ENCODE results near the gene HSBP1. TPM values are rescaled to one million over a fixed set of nuclear protein-coding genes. Genes with fewer than 3 reads are reported as not detected.

The HSBP1 gene
- total RNA-seq, 1 donor: 18.8 TPM

DNA sequence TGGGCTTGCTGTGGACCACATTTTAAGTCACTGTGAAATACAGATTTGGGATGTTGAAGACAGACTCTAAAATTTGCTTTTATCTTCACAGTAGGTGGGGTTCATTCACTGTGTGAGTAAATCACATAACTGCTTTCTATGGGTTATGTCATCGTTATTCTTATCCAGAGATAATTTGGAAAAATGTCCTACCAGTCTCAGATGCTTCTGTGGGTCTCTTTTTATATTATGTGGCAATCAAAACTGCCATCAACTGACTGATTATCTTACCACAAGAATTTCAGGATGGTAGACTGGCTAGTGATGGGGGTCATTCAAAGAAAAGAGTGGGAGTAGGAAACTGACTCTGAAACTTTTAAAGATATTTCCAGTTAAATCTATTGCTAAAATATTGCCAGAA is 3.1 kb downstream of the HSBP1 start:
- peak; percentile 71 for DNase-seq (ENCODE audit: insufficient read length, low spot score, missing footprints)
- TF ChIP-seq, protein P1, sequence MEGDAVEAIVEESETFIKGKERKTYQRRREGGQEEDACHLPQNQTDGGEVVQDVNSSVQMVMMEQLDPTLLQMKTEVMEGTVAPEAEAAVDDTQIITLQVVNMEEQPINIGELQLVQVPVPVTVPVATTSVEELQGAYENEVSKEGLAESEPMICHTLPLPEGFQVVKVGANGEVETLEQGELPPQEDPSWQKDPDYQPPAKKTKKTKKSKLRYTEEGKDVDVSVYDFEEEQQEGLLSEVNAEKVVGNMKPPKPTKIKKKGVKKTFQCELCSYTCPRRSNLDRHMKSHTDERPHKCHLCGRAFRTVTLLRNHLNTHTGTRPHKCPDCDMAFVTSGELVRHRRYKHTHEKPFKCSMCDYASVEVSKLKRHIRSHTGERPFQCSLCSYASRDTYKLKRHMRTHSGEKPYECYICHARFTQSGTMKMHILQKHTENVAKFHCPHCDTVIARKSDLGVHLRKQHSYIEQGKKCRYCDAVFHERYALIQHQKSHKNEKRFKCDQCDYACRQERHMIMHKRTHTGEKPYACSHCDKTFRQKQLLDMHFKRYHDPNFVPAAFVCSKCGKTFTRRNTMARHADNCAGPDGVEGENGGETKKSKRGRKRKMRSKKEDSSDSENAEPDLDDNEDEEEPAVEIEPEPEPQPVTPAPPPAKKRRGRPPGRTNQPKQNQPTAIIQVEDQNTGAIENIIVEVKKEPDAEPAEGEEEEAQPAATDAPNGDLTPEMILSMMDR (IDR thresholded peaks at IDR 0.05; ENCODE audit: extremely low read depth, low read depth, low read length): no peak
- Histone ChIP-seq H3K79me2 (ENCODE audit: insufficient read depth, low read length) (peaks cover 45% of the 10 kb centered on the region), H2AFZ (ENCODE audit: low read length) (no peak overlapping the region), H3K36me3 (ENCODE audit: insufficient read depth, low read length) (peaks cover 22% of the 10 kb centered on the region), H3K27me3 (ENCODE audit: insufficient read depth, low read length) (no peaks in the 10 kb centered on the region), H3K9me3 (ENCODE audit: low read depth, low read length) (no peaks in the 10 kb centered on the region), H3K4me2 (ENCODE audit: insufficient read depth, low read length) (peak overlapping the region; percentile 48), H3K27ac (ENCODE audit: low read depth, low read length) (peak overlapping the region; percentile 61), H4K20me1 (ENCODE audit: insufficient read depth, low read length) (peaks cover 17% of the 10 kb centered on the region), H3K4me3 (ENCODE audit: insufficient read depth, low read length) (no peak overlapping the region), H3K4me1 (ENCODE audit: insufficient read depth, low read length) (peaks cover 26% of the 10 kb centered on the region)

DNA sequence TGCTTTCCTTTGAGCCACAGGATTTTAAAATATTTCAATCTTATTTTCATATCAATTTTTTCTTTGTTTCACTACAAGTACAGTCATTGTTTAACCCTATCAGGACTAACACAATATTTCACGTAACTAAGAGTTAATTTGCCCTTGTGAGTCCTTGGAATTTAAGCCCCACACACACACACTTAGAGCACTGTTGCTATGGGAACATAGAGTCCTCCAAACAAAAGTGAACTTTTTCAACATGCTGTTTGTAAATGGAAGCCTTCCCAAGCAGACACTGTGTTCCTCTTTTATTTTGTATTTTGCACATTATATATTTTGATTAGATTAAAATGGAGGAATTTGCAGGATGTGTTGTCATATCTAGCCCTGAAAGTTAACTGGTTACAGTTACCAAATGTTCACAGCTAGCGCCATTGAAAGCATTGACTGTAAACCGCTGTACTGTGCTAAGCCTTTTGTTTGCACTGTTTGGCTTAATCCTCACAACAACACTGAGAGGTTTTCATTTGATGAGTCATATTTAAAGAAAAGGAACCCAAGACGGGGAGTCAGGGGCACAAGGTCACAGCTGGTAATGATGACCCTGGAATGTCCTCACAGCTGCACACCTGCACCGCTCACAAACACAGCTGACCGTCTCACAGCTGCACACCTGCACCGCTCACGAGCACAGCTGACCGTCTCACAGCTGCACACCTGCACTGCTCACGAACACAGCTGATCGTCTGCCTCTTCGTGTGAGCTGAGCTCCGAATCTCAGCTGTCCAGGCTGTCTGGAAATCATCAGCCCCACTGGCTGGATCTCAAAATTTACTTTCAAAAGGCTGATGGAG is 6.3 kb downstream of the HSBP1 start:
- TF ChIP-seq, protein P1 (IDR thresholded peaks at IDR 0.05; ENCODE audit: extremely low read depth, low read depth, low read length): no peak
- peaks cover 22% of the 10 kb centered on the region for H3K36me3 ChIP-seq (ENCODE audit: insufficient read depth, low read length)
- H3K4me3 ChIP-seq (ENCODE audit: insufficient read depth, low read length): no peak overlapping the region
- no peak overlapping the region for H3K4me2 ChIP-seq (ENCODE audit: insufficient read depth, low read length)
- peaks cover 21% of the 10 kb centered on the region for H3K4me1 ChIP-seq (ENCODE audit: insufficient read depth, low read length)
- peaks cover 12% of the 10 kb centered on the region for H4K20me1 ChIP-seq (ENCODE audit: insufficient read depth, low read length)
- no peak overlapping the region for H3K27ac ChIP-seq (ENCODE audit: low read depth, low read length)
- peaks cover 9% of the 10 kb centered on the region for H3K27me3 ChIP-seq (ENCODE audit: insufficient read depth, low read length)
- H3K79me2 ChIP-seq (ENCODE audit: insufficient read depth, low read length): peaks cover 34% of the 10 kb centered on the region
- no peaks in the 10 kb centered on the region for H3K9me3 ChIP-seq (ENCODE audit: low read depth, low read length)
- DNase-seq (ENCODE audit: insufficient read length, low spot score, missing footprints): peak; percentile 51
- H2AFZ ChIP-seq (ENCODE audit: low read length): no peak overlapping the region

DNA sequence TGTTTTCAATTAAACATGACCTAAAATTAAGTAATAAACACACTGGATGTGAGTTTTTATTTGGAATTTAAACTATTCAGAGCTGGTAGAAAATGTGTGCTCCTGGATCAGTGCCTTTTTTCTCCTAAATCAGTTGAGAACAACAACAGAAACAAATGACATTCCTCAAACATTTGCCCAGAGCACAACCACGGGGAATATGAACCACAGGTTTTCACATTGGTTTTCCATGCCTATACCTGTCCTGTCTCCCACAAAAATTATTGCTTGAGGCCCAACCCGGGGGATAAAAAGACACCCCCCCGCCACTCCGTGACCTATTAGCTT is 6.8 kb downstream of the HSBP1 start:
- H3K4me2 ChIP-seq (ENCODE audit: insufficient read depth, low read length): no peak overlapping the region
- DNase-seq (ENCODE audit: insufficient read length, low spot score, missing footprints): no peak
- H3K27ac ChIP-seq (ENCODE audit: low read depth, low read length): no peak overlapping the region

DNA sequence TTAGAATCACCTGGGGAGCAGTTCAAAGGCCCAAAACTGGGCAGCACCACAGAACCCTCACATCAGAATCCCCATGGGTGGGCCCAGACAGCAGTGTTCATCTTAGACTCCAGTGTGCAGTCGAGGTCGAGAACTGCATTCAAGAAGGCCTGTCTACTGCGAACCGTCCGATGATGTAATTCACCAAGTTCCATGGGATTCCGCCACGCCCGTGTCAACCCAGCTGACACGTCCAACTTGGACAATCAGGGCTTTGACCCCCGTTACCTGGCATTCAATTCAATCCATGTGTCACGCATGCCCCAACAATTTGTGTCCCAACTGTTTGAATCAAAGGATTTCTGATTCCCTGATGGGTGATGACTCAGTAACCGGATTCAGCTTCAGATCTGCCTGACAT is 9.2 kb downstream of the HSBP1 start:
- DNase-seq (ENCODE audit: insufficient read length, low spot score, missing footprints): no peak
- Histone ChIP-seq H4K20me1 (ENCODE audit: insufficient read depth, low read length) (peaks cover 7% of the 10 kb centered on the region), H3K4me2 (ENCODE audit: insufficient read depth, low read length) (no peak overlapping the region), H3K79me2 (ENCODE audit: insufficient read depth, low read length) (peaks cover 7% of the 10 kb centered on the region), H2AFZ (ENCODE audit: low read length) (no peak overlapping the region), H3K27me3 (ENCODE audit: insufficient read depth, low read length) (peaks cover 12% of the 10 kb centered on the region), H3K36me3 (ENCODE audit: insufficient read depth, low read length) (peaks cover 10% of the 10 kb centered on the region), H3K9me3 (ENCODE audit: low read depth, low read length) (no peaks in the 10 kb centered on the region), H3K4me3 (ENCODE audit: insufficient read depth, low read length) (no peak overlapping the region), H3K27ac (ENCODE audit: low read depth, low read length) (no peak overlapping the region), H3K4me1 (ENCODE audit: insufficient read depth, low read length) (peaks cover 8% of the 10 kb centered on the region)
- TF ChIP-seq, protein P1 (IDR thresholded peaks at IDR 0.05; ENCODE audit: extremely low read depth, low read depth, low read length): no peak

More for the DNA sequence above, 6.8 kb downstream of the HSBP1 start:
- Histone ChIP-seq H3K36me3 (ENCODE audit: insufficient read depth, low read length) (peaks cover 21% of the 10 kb centered on the region), H3K27me3 (ENCODE audit: insufficient read depth, low read length) (peaks cover 9% of the 10 kb centered on the region), H3K4me3 (ENCODE audit: insufficient read depth, low read length) (no peak overlapping the region), H3K79me2 (ENCODE audit: insufficient read depth, low read length) (peaks cover 29% of the 10 kb centered on the region), H4K20me1 (ENCODE audit: insufficient read depth, low read length) (peaks cover 12% of the 10 kb centered on the region), H3K4me1 (ENCODE audit: insufficient read depth, low read length) (peaks cover 19% of the 10 kb centered on the region), H2AFZ (ENCODE audit: low read length) (no peak overlapping the region), H3K9me3 (ENCODE audit: low read depth, low read length) (no peaks in the 10 kb centered on the region)
- TF ChIP-seq, protein P1 (IDR thresholded peaks at IDR 0.05; ENCODE audit: extremely low read depth, low read depth, low read length): no peak
